ENCODE data around the gene DEAF1.

- TF ChIP-seq, protein P1, sequence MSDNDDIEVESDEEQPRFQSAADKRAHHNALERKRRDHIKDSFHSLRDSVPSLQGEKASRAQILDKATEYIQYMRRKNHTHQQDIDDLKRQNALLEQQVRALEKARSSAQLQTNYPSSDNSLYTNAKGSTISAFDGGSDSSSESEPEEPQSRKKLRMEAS (IDR thresholded peaks at IDR 0.05; ENCODE audit: low read depth, low read length), result no peak
- TF ChIP-seq YY1 (IDR thresholded peaks at IDR 0.05; ENCODE audit: low read depth, low read length) (no peak), ZNF274 (IDR thresholded peaks at IDR 0.05; ENCODE audit: insufficient read depth, insufficient read length) (no peak), POLR2A (IDR thresholded peaks at IDR 0.05; ENCODE audit: low read depth, low read length) (no peak), RFX5 (IDR thresholded peaks at IDR 0.05; ENCODE audit: low read depth, low read length) (no peak), EP300 (IDR thresholded peaks at IDR 0.05; ENCODE audit: borderline replicate concordance in 1 of 2, control insufficient read depth in 1 of 2, low read depth in 2 of 2, low read length in 2 of 2) (no peak), ZNF687 (IDR thresholded peaks at IDR 0.05) (no peak), BRCA1 (IDR thresholded peaks at IDR 0.05; ENCODE audit: low read depth, low read length) (no peak), REST (IDR thresholded peaks at IDR 0.05; ENCODE audit: low read depth, low read length) (no peak), ESRRA (IDR thresholded peaks at IDR 0.05; ENCODE audit: low read length) (no peak), HDGF (IDR thresholded peaks at IDR 0.05) (no peak), DPF2 (IDR thresholded peaks at IDR 0.05) (no peak), PBX3 (IDR thresholded peaks at IDR 0.05; ENCODE audit: insufficient replicate concordance, low read depth, low read length) (no peak)
- TF ChIP-seq, protein P2, sequence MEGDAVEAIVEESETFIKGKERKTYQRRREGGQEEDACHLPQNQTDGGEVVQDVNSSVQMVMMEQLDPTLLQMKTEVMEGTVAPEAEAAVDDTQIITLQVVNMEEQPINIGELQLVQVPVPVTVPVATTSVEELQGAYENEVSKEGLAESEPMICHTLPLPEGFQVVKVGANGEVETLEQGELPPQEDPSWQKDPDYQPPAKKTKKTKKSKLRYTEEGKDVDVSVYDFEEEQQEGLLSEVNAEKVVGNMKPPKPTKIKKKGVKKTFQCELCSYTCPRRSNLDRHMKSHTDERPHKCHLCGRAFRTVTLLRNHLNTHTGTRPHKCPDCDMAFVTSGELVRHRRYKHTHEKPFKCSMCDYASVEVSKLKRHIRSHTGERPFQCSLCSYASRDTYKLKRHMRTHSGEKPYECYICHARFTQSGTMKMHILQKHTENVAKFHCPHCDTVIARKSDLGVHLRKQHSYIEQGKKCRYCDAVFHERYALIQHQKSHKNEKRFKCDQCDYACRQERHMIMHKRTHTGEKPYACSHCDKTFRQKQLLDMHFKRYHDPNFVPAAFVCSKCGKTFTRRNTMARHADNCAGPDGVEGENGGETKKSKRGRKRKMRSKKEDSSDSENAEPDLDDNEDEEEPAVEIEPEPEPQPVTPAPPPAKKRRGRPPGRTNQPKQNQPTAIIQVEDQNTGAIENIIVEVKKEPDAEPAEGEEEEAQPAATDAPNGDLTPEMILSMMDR (IDR thresholded peaks at IDR 0.05 in 2 of 3, conservative IDR thresholded peaks at IDR 0.05 in 1 of 3; ENCODE audit: control insufficient read depth in 2 of 3, extremely low read depth in 1 of 3, insufficient read depth in 1 of 3, low read depth in 3 of 3, low read length in 3 of 3), result no peak
Measured at GRCh38 chr11:637333-637592, 57.8 kb downstream of the DEAF1 start.

Data from GM12878 (cell line).